Stomach (tissue), 9 donors: Measurements from ENCODE around the gene FAM240A. TPM values are rescaled to one million over a fixed set of nuclear protein-coding genes. Genes with fewer than 3 reads are reported as not detected.

Experiments used
- DNase-seq, 2 donors: peaks; one replicate each; pipeline versions ENCODE4 v3.0.0 to v3.0.0-alpha.2; 2013 to 2019
- H3K27ac ChIP-seq, 5 donors: fragments of 200-600 bp in 4 of 5; sonication (generic) in 4 of 5; one replicate each; pipeline ENCODE4 v1.5.1; 2013 to 2019; ENCODE audit warnings: mild to moderate bottlenecking in 1 of 5, moderate library complexity in 1 of 5
- H3K27me3 ChIP-seq, 3 donors: fragments of 200-600 bp; sonication (generic); one replicate each; pipeline ENCODE4 v1.5.1; 2017 to 2019; ENCODE audit warnings: mixed run types in 1 of 3
- H3K36me3 ChIP-seq, 4 donors: fragments of 200-600 bp; sonication (generic); 1 replicate in 3 of 4; 2 replicates in 1 of 4; pipeline ENCODE4 v1.5.1; 2016 to 2019
- H3K4me1 ChIP-seq, 4 donors: fragments of 200-600 bp; sonication (generic); one replicate each; pipeline ENCODE4 v1.5.1; 2016 to 2019
- H3K4me3 ChIP-seq, 4 donors: fragments of 200-600 bp; sonication (generic) in 3 of 4; one replicate each; pipeline ENCODE4 v1.5.1; 2016 to 2019; ENCODE audit warnings: mild to moderate bottlenecking in 1 of 4
- H3K9me3 ChIP-seq, 4 donors: fragments of 200-600 bp; sonication (generic); one replicate each; pipeline ENCODE4 v1.5.1; 2016 to 2019
- EP300 ChIP-seq: sonication (generic); formaldehyde crosslinking; IDR thresholded peaks from one replicate; pipeline ENCODE4 v1.6.1; 2017; ENCODE audit warnings: antibody characterized with exemption
- POLR2A ChIP-seq, 4 donors: fragments of 450-650 bp; IDR thresholded peaks; one replicate each; pipeline ENCODE4 v1.6.1; 2016; ENCODE audit warnings: antibody characterized with exemption in 4 of 4, control low read depth in 2 of 4, mild to moderate bottlenecking in 1 of 4, moderate library complexity in 1 of 4
- POLR2AphosphoS5 ChIP-seq, 3 donors: sonication (generic); formaldehyde crosslinking; IDR thresholded peaks; one replicate each; pipeline ENCODE4 v1.6.1; 2016; ENCODE audit warnings: antibody characterized with exemption in 3 of 3
- WGBS, 5 donors: extraction: QIAGEN DNeasy Blood & Tissue Kit in 3 of 5; methylation state at CpG; one replicate each; pipeline versions ENCODE4 v1.1.5 to v1.1.7; 2013 to 2018; 5-methylcytosine and 5-hydroxymethylcytosine counted together
- intact Hi-C: fragments of 100-400 bp; cut with DNase I; formaldehyde crosslinking; loops from one replicate; pipeline ENCODE4 v1.15.1; 2023; ENCODE audit warnings: low total_unique reads
- polyA plus RNA-seq, 3 donors: library from polyadenylated mRNA; stranded (reverse); fragments of 200-250 nt; gene quantifications; one replicate each; pipeline ENCODE4 v1.2.3, GENCODE V29; 2013
- total RNA-seq, 5 donors: library from RNA; depleted of rRNA; stranded (reverse); fragments of >200 nt; gene quantifications; one replicate each; pipeline versions ENCODE4 v1.1.0 to v1.2.3, GENCODE V29; 2014 to 2016
- TF ChIP-seq, protein P1 (sequence below), 7 experiments: fragments of 450-650 bp in 4 of 7; fragments of 200-600 bp in 3 of 7; sonication (generic) in 3 of 7; IDR thresholded peaks; one replicate each; pipeline ENCODE4 v1.5.1; 2016 to 2019; ENCODE audit warnings: antibody characterized with exemption in 7 of 7, control low read depth in 2 of 7, mild to moderate bottlenecking in 1 of 7
- donor health status: healthy with polysubstance abuse.
- donor health status: Bipolar disorder and iron deficiency.
- donor health status: healthy.

FAM240A gene
- total and polyA plus RNA-seq, 8 donors = not detected

DNA sequence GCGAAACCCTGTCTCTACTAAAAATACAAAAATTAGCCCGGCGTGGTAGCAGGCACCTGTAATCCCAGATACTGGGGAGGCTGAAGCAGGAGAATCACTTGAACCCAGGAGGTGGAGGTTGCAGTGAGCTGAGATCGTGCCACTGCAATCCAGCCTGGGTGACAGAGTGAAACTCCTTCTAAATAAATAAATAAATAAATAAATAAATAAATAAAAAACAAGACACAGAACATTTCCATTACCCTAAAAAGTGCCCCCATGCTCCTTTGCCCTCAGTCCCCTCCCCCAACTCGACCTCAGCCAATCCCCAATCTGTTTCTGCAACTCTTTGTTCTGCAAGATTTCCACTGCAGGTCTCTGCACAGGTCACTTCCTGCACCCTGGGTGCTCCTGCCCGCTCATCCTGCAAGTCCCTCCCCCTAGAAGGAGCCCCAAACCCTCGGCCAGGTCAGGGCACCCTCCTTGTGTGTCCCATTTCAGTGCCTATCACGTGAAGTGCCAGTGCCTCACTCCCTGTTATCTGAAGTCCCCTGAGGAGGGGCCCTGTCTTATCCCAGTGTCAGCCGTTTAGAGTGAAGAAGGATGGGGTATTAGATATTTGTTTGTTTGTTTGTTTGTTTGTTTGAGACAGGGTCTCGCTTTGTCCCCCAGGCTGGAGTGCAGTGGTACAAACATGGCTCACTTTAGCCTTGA, 1.1 kb downstream of the FAM240A start:
- 77 to 84% (median 80%) methylated on average over 10 of the region's 10 CpGs for WGBS, 5 donors
- DNase-seq = no peak
- H3K4me3 ChIP-seq = no peak overlapping the region
- peaks cover 0 to 6% (median 0%) of the 10 kb centered on the region in 4 donors for H3K4me1 ChIP-seq
- no peaks in the 10 kb centered on the region for H3K9me3 ChIP-seq
- no peak overlapping the region for H3K27ac ChIP-seq
- H3K27me3 ChIP-seq = peaks cover 0 to 10% (median 0%) of the 10 kb centered on the region in 3 donors
- intact Hi-C loops = no loop called here
- H3K36me3 ChIP-seq = no peaks in the 10 kb centered on the region
- TF ChIP-seq, protein P1, sequence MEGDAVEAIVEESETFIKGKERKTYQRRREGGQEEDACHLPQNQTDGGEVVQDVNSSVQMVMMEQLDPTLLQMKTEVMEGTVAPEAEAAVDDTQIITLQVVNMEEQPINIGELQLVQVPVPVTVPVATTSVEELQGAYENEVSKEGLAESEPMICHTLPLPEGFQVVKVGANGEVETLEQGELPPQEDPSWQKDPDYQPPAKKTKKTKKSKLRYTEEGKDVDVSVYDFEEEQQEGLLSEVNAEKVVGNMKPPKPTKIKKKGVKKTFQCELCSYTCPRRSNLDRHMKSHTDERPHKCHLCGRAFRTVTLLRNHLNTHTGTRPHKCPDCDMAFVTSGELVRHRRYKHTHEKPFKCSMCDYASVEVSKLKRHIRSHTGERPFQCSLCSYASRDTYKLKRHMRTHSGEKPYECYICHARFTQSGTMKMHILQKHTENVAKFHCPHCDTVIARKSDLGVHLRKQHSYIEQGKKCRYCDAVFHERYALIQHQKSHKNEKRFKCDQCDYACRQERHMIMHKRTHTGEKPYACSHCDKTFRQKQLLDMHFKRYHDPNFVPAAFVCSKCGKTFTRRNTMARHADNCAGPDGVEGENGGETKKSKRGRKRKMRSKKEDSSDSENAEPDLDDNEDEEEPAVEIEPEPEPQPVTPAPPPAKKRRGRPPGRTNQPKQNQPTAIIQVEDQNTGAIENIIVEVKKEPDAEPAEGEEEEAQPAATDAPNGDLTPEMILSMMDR (IDR thresholded peaks at IDR 0.05) = no peak
- TF ChIP-seq POLR2AphosphoS5 (IDR thresholded peaks at IDR 0.05) (no peak), POLR2A (IDR thresholded peaks at IDR 0.05) (no peak), EP300 (no peak)

DNA sequence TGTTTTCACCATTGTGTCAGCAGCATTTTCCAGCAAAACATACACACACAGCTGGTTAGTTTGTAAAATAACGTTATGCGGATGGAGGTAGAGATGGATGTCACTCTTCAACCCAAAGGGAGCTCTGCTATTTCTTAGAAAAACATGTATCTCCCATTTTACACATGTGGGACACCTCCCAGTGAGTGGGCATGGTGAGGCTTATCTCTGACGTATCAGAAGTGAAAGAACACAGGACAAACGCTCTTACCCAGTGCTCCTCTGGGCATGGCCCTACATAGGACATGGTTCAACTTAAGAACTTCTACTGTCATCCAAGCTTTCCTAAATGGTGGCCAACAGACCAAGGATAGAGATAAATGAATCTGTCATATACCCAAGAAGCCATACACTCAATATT, 2.1 kb downstream of the FAM240A start:
- Histone ChIP-seq H3K4me3 (no peak overlapping the region), H3K4me1 (peaks cover 0 to 6% (median 0%) of the 10 kb centered on the region in 4 donors), H3K9me3 (no peaks in the 10 kb centered on the region), H3K36me3 (no peaks in the 10 kb centered on the region), H3K27ac (no peak overlapping the region), H3K27me3 (peaks cover 0 to 14% (median 0%) of the 10 kb centered on the region in 3 donors)
- TF ChIP-seq POLR2AphosphoS5 (IDR thresholded peaks at IDR 0.05) = no peak
- no peak for TF ChIP-seq POLR2A (IDR thresholded peaks at IDR 0.05)
- TF ChIP-seq EP300 = no peak
- WGBS, 5 donors = 82 to 87% (median 85%) methylated on average over 4 of the region's 4 CpGs
- intact Hi-C loops = no loop called here
- DNase-seq = no peak

DNA sequence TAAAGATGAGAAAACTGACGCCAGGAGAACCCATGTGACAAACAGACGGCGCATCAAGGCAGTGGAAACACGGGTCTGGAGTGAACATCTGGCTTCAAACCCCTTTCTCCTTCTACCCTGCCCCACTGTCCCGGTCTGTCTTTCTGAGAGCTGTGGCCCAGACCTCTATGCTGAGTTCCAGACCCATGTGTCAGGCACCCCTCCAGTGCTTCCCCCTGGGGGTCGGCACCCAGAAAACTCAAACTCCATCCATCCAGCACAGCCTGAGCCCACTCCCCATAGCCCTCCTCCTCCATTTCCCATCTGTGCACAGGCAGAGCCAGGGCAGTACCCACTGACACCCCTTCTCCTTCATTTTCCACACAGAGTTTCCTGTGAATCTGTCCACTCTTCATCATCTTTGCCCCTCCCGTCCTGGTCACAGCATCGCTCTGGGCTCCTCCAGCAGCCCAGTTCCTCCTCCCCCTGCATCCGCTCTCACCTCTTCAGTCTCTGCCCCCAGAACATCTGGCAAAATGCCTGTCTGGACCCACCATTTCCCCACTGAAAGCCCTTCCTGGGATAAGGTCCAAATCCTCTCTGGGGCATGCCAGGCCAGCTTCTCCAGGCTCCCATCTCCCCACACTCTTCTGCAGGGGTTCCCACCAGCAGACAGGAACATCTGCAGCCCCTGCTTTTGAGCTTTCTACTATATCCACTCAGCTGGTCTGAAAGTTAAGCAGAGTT, 2.9 kb downstream of the FAM240A start:
- no peak for DNase-seq
- H3K9me3 ChIP-seq = no peaks in the 10 kb centered on the region
- peaks cover 0 to 15% (median 0%) of the 10 kb centered on the region in 3 donors for H3K27me3 ChIP-seq
- intact Hi-C loops = no loop called here
- no peaks in the 10 kb centered on the region for H3K36me3 ChIP-seq
- H3K4me3 ChIP-seq = no peak overlapping the region
- no peak for TF ChIP-seq POLR2AphosphoS5 (IDR thresholded peaks at IDR 0.05)
- TF ChIP-seq POLR2A (IDR thresholded peaks at IDR 0.05) = no peak
- TF ChIP-seq, protein P1 (IDR thresholded peaks at IDR 0.05) = no peak
- no peak for TF ChIP-seq EP300
- H3K27ac ChIP-seq = no peak overlapping the region
- peaks cover 0 to 7% (median 2%) of the 10 kb centered on the region in 4 donors for H3K4me1 ChIP-seq
- WGBS, 5 donors = 82 to 92% (median 88%) methylated on average over 9 of the region's 9 CpGs

DNA sequence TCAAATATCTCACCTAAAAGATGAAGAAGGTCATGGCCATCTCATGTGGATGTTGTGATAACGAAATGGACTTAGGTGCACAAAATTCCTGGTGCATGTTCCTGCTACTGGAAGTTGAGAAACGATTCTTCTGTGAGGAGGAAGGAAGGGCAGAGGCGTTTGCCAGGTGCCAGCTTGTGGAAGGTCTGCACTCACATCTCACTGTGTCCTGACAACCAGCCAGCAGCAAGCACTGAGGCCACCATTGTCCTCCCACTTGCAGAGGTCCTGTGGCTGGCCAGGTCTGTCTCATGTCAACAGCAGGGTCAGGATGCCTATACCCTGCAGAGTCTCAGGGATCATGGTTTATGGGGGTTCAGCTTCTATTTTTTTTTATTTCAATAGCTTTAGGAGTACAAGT, 3.7 kb downstream of the FAM240A start:
- no peak for DNase-seq
- 26 to 49% (median 41%) methylated on average over 2 to 3 of the region's 3 CpGs for WGBS, 5 donors
- H3K27ac ChIP-seq = no peak overlapping the region
- no peaks in the 10 kb centered on the region for H3K9me3 ChIP-seq
- H3K4me3 ChIP-seq = no peak overlapping the region
- peaks cover 0 to 11% (median 2%) of the 10 kb centered on the region in 4 donors for H3K4me1 ChIP-seq
- intact Hi-C loops = no loop called here
- TF ChIP-seq EP300 (no peak), POLR2A (IDR thresholded peaks at IDR 0.05) (no peak), POLR2AphosphoS5 (IDR thresholded peaks at IDR 0.05) (no peak)
- TF ChIP-seq, protein P1 (IDR thresholded peaks at IDR 0.05) = no peak
- H3K36me3 ChIP-seq = no peaks in the 10 kb centered on the region
- H3K27me3 ChIP-seq = peaks cover 0 to 15% (median 0%) of the 10 kb centered on the region in 3 donors
